KMS-11 (cell line): ENCODE data around the gene BACE1-AS.

ENCODE experiments used
- H2AFZ ChIP-seq: fragments of 200-600 bp; sonication (generic); 2 replicates; pipeline ENCODE4 v1.6.1; 2016; ENCODE audit warnings: antibody characterized with exemption, mixed run types, low read depth
- H3K27ac ChIP-seq: fragments of 200-600 bp; sonication (generic); 2 replicates; pipeline ENCODE4 v1.6.1; 2016; ENCODE audit warnings: mild to moderate bottlenecking, mixed run types
- H3K27me3 ChIP-seq: fragments of 200-600 bp; sonication (generic); 2 replicates; pipeline ENCODE4 v1.6.1; 2017; ENCODE audit warnings: mild to moderate bottlenecking, low read depth, mixed run types, moderate library complexity; ENCODE audit not compliant: insufficient read depth
- H3K36me3 ChIP-seq: fragments of 200-600 bp; sonication (generic); 2 replicates; pipeline ENCODE4 v1.6.1; 2017; ENCODE audit warnings: mild to moderate bottlenecking, mixed run types; ENCODE audit not compliant: insufficient read depth
- H3K4me1 ChIP-seq: fragments of 200-600 bp; sonication (generic); 2 replicates; pipeline ENCODE4 v1.6.1; 2016; ENCODE audit warnings: mild to moderate bottlenecking, low read depth, mixed run types; ENCODE audit not compliant: poor library complexity, severe bottlenecking
- H3K4me2 ChIP-seq: fragments of 200-600 bp; sonication (generic); 2 replicates; pipeline ENCODE4 v1.7.0; 2016; ENCODE audit warnings: mild to moderate bottlenecking, mixed run types
- H3K4me3 ChIP-seq: fragments of 200-600 bp; sonication (generic); IDR thresholded peaks from 2 replicates; pipeline ENCODE4 v1.6.1; 2017; ENCODE audit warnings: low read depth, low read length, mixed read lengths; ENCODE audit not compliant: insufficient read depth
- H3K79me2 ChIP-seq: fragments of 200-600 bp; sonication (generic); 2 replicates; pipeline ENCODE4 v1.6.1; 2016; ENCODE audit warnings: low read depth, mixed run types; ENCODE audit not compliant: insufficient read depth
- H3K9ac ChIP-seq: fragments of 200-600 bp; sonication (generic); 2 replicates; pipeline ENCODE4 v1.6.1; 2016; ENCODE audit warnings: mild to moderate bottlenecking, mixed run types
- H4K20me1 ChIP-seq: fragments of 200-600 bp; sonication (generic); 2 replicates; pipeline ENCODE4 v1.6.1; 2016; ENCODE audit warnings: mild to moderate bottlenecking, mixed run types; ENCODE audit not compliant: insufficient read depth
- TF ChIP-seq, protein P1 (sequence below): fragments of 200-600 bp; sonication (generic); conservative IDR thresholded peaks from 2 replicates; pipeline ENCODE4 v1.6.1; 2017; ENCODE audit warnings: low read depth, mild to moderate bottlenecking, antibody characterized with exemption, low read length, moderate library complexity, mixed read lengths

The BACE1-AS gene

DNA sequence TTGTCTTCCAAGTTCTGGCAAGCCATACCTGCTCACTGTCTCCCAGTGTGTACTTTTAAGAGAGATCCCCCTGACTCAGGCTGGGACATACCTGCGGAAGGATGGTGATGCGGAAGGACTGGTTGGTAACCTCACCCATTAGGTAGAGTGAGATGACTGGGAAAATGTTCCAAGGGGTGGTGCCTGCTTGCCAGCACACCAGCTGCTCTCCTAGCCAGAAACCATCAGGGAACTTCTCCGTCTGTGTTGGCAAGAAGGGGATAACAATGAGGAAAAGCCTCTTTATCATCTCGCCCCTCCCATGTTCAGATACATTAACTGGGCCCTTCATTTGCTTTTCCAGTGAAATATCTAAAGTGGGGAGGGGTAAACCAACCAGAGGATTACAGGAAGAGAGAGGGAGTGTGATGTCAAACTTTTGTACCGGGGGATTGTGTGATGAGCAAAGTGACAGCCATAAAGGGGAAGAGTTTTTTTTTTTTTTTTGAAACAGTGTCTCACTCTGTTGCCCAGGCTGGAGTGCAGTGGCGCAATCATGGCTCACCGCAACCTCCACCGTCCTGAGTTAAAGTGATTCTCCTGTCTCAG is at the start of gene BACE1-AS:
Gene BACE1-AS, plus strand, starts transcription at position 538 of the 588 bp plus-strand sequence.
- Histone ChIP-seq H3K9ac (no peak within 1 kb of the TSS), H3K27me3 (no peaks in the 10 kb centered on the region), H4K20me1 (no peaks in the 10 kb centered on the region), H3K4me1 (peaks cover 4% of the 10 kb centered on the region), H3K79me2 (no peaks in the 10 kb centered on the region), H3K27ac (no peak within 1 kb of the TSS), H3K36me3 (no peaks in the 10 kb centered on the region), H3K4me3 (no peak within 1 kb of the TSS), H2AFZ (no peak within 1 kb of the TSS), H3K4me2 (no peak within 1 kb of the TSS)
- TF ChIP-seq, protein P1, sequence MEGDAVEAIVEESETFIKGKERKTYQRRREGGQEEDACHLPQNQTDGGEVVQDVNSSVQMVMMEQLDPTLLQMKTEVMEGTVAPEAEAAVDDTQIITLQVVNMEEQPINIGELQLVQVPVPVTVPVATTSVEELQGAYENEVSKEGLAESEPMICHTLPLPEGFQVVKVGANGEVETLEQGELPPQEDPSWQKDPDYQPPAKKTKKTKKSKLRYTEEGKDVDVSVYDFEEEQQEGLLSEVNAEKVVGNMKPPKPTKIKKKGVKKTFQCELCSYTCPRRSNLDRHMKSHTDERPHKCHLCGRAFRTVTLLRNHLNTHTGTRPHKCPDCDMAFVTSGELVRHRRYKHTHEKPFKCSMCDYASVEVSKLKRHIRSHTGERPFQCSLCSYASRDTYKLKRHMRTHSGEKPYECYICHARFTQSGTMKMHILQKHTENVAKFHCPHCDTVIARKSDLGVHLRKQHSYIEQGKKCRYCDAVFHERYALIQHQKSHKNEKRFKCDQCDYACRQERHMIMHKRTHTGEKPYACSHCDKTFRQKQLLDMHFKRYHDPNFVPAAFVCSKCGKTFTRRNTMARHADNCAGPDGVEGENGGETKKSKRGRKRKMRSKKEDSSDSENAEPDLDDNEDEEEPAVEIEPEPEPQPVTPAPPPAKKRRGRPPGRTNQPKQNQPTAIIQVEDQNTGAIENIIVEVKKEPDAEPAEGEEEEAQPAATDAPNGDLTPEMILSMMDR, result no peak

- Histone ChIP-seq H3K4me3 (no peak overlapping the region), H3K36me3 (no peaks in the 10 kb centered on the region), H3K27ac (no peak overlapping the region), H3K27me3 (no peaks in the 10 kb centered on the region), H3K79me2 (no peaks in the 10 kb centered on the region), H3K9ac (no peak overlapping the region), H3K4me2 (no peak overlapping the region), H2AFZ (no peak overlapping the region), H4K20me1 (no peaks in the 10 kb centered on the region), H3K4me1 (no peaks in the 10 kb centered on the region)
- TF ChIP-seq, protein P1, result no peak
Observed at GRCh38 chr11:117248341-117248740, 42.8 kb upstream of the BACE1-AS start.

DNA sequence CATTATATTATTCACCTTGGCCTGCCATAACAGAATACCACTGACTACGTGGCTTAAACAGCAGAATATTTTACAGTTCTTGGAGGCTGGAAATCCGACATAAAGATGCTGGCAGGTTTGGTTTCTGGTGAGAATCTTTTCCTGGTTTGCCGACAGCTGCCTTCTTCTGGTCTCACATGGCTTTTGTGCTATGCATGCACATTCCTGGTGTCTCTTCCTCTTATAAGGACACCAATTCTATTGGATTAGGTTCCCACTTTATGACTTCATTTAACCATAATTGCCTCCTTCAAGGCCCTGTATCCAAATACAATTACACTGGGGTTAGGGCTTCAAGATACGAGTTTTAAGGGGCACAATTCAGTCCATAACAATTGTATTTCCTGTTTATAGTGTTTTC is 41.6 kb upstream of the BACE1-AS start:
- no peaks in the 10 kb centered on the region for H3K27me3 ChIP-seq
- no peaks in the 10 kb centered on the region for H3K4me1 ChIP-seq
- no peaks in the 10 kb centered on the region for H3K79me2 ChIP-seq
- H3K4me2 ChIP-seq, result no peak overlapping the region
- TF ChIP-seq, protein P1, result no peak
- no peak overlapping the region for H3K9ac ChIP-seq
- H3K4me3 ChIP-seq, result no peak overlapping the region
- no peaks in the 10 kb centered on the region for H3K36me3 ChIP-seq
- no peak overlapping the region for H3K27ac ChIP-seq
- no peak overlapping the region for H2AFZ ChIP-seq
- no peaks in the 10 kb centered on the region for H4K20me1 ChIP-seq

DNA sequence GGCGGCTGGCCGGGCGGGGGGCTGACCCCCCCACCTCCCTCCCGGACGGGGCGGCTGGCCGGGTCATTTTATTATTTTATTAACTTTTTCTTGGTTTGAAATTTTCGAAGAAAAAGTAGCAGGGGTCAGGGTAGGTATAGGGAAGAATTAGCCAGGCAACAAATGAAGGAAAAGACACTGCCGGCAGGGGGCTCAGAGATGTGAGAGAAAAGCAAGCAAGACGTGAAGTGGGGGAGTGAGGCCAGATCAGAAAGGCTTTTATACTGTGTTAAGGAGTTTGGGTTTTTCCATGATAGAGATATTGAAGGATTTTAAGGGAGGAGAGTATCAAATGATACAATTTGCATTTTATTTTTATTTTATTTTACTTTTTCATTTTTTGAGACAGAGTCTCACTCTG is 39.6 kb upstream of the BACE1-AS start:
- H3K79me2 ChIP-seq, result no peaks in the 10 kb centered on the region
- no peak overlapping the region for H3K4me3 ChIP-seq
- no peaks in the 10 kb centered on the region for H3K36me3 ChIP-seq
- no peak overlapping the region for H2AFZ ChIP-seq
- H4K20me1 ChIP-seq, result no peaks in the 10 kb centered on the region
- H3K4me2 ChIP-seq, result no peak overlapping the region
- H3K4me1 ChIP-seq, result no peaks in the 10 kb centered on the region
- H3K27ac ChIP-seq, result no peak overlapping the region
- TF ChIP-seq, protein P1, result no peak
- no peaks in the 10 kb centered on the region for H3K27me3 ChIP-seq
- H3K9ac ChIP-seq, result no peak overlapping the region
